ENCODE results near the gene HSF2BP. TPM values are rescaled to one million over a fixed set of nuclear protein-coding genes. Genes with fewer than 3 reads are reported as not detected.

HSF2BP gene
- polyA plus RNA-seq, 1 experiment, result 1.1 TPM

GRCh38 chr21:43603641-43604504 lies 55.4 kb downstream of the HSF2BP start:
- DNase-seq (ENCODE audit: low read depth, low spot score), result no peak
- POLR2A ChIA-PET, result no interaction called here
- Histone ChIP-seq H3K27me3 (ENCODE audit: control insufficient read depth, insufficient read depth, low read length) (no peaks in the 10 kb centered on the region), H3K4me3 (ENCODE audit: low read depth, low read length) (no peak overlapping the region), H3K27ac (ENCODE audit: low read depth, low read length) (no peak overlapping the region), H3K9me3 (ENCODE audit: control insufficient read depth, insufficient read depth, low read length) (no peaks in the 10 kb centered on the region)
- CTCF ChIA-PET, result interaction anchor here (1.0 kb wide), 1 partner anchor 7 kb away, joined by 3 read pairs; no protein-coding TSS in a partner anchor
- TF ChIP-seq CTCF (IDR thresholded peaks at IDR 0.05; ENCODE audit: low read depth, low read length), result no peak

GRCh38 chr21:43603233-43603626 lies 56.1 kb downstream of the HSF2BP start:
- POLR2A ChIA-PET, result no interaction called here

GRCh38 chr21:43602266-43603232 lies 56.7 kb downstream of the HSF2BP start:
- Histone ChIP-seq H3K9me3 (ENCODE audit: control insufficient read depth, insufficient read depth, low read length) (no peaks in the 10 kb centered on the region), H3K4me3 (ENCODE audit: low read depth, low read length) (no peak overlapping the region), H3K27ac (ENCODE audit: low read depth, low read length) (no peak overlapping the region), H3K27me3 (ENCODE audit: control insufficient read depth, insufficient read depth, low read length) (no peaks in the 10 kb centered on the region)
- no peak for TF ChIP-seq CTCF (IDR thresholded peaks at IDR 0.05; ENCODE audit: low read depth, low read length)
- DNase-seq (ENCODE audit: low read depth, low spot score), result no peak
- CTCF ChIA-PET, result interaction anchor here (1.0 to 2.3 kb wide), 2 partner anchors 9 kb away, joined by 3 to 17 read pairs; no protein-coding TSS in a partner anchor
- POLR2A ChIA-PET, result no interaction called here

More at GRCh38 chr21:43603233-43603626, 56.1 kb downstream of the HSF2BP start:
- H3K27ac ChIP-seq (ENCODE audit: low read depth, low read length), result no peak overlapping the region
- CTCF ChIA-PET, result interaction anchor here (1.0 kb wide), 1 partner anchor 8 kb away, joined by 3 read pairs; no protein-coding TSS in a partner anchor
- no peaks in the 10 kb centered on the region for H3K27me3 ChIP-seq (ENCODE audit: control insufficient read depth, insufficient read depth, low read length)
- H3K9me3 ChIP-seq (ENCODE audit: control insufficient read depth, insufficient read depth, low read length), result no peaks in the 10 kb centered on the region
- H3K4me3 ChIP-seq (ENCODE audit: low read depth, low read length), result no peak overlapping the region
- no peak for DNase-seq (ENCODE audit: low read depth, low spot score)
- TF ChIP-seq CTCF (IDR thresholded peaks at IDR 0.05; ENCODE audit: low read depth, low read length), result no peak

- H3K9me3 ChIP-seq (ENCODE audit: control insufficient read depth, insufficient read depth, low read length), result no peaks in the 10 kb centered on the region
- CTCF ChIA-PET, result interaction anchor here (2.3 kb wide), 1 partner anchor 11 kb away, joined by 17 read pairs; no protein-coding TSS in a partner anchor
- no peak overlapping the region for H3K4me3 ChIP-seq (ENCODE audit: low read depth, low read length)
- H3K27ac ChIP-seq (ENCODE audit: low read depth, low read length), result peak overlapping the region; percentile 88
- H3K27me3 ChIP-seq (ENCODE audit: control insufficient read depth, insufficient read depth, low read length), result no peaks in the 10 kb centered on the region
- POLR2A ChIA-PET, result no interaction called here
- no peak for TF ChIP-seq CTCF (IDR thresholded peaks at IDR 0.05; ENCODE audit: low read depth, low read length)
- DNase-seq (ENCODE audit: low read depth, low spot score), result peak; percentile 84
These were observed 58.5 kb downstream of the HSF2BP start for GRCh38 chr21:43600642-43601402.
